WI38 (cell line): ENCODE results near the gene ITPRIPL2.

Experiments
- H3K4me3 ChIP-seq: 2 replicates; pipeline ENCODE4 v1.5.1; 2011; ENCODE audit warnings: low read depth, mild to moderate bottlenecking, control low read depth, low read length
- TF ChIP-seq, protein P1 (sequence below): IDR thresholded peaks from 2 replicates; pipeline ENCODE4 v1.5.1; 2012; ENCODE audit warnings: low read depth, mild to moderate bottlenecking, control low read depth, low read length

Gene ITPRIPL2

DNA sequence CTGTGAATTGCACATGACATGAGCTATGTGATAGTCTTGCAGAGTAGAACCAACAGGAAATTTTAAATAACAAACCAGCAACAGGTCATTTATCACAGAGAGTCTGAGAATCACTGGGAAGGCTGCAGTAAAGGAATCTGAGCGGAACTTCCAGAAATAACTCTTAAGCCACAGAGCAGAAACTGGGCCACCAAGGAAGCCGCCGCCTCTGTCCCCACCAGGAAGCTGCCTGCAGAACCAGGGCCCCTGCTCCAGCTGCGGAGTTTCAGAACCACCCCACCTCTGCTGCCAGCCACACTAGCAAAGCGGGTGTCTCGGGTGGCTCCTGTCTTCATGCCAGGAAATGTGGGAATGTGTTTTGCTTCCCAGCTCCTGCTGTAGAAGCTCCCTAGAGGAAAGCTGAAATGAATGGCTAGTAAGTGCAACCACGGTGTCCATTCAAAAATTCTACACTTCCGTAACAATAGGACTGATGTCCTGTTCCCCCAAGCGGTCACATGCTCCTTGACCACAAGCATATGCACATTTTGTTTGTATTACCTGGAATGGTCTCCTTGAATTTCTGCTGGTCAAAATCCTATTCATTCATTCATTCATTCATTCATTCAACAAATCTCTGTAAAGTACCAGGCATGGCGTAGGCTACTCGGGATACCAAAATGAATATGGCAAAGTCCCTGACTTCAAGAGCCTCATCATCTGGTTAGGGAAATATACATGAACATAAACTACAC is 7.7 kb upstream of the ITPRIPL2 start:
- TF ChIP-seq, protein P1, sequence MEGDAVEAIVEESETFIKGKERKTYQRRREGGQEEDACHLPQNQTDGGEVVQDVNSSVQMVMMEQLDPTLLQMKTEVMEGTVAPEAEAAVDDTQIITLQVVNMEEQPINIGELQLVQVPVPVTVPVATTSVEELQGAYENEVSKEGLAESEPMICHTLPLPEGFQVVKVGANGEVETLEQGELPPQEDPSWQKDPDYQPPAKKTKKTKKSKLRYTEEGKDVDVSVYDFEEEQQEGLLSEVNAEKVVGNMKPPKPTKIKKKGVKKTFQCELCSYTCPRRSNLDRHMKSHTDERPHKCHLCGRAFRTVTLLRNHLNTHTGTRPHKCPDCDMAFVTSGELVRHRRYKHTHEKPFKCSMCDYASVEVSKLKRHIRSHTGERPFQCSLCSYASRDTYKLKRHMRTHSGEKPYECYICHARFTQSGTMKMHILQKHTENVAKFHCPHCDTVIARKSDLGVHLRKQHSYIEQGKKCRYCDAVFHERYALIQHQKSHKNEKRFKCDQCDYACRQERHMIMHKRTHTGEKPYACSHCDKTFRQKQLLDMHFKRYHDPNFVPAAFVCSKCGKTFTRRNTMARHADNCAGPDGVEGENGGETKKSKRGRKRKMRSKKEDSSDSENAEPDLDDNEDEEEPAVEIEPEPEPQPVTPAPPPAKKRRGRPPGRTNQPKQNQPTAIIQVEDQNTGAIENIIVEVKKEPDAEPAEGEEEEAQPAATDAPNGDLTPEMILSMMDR = no peak
- peak overlapping the region; percentile 12; the same call in 1 of the 2 replicates for H3K4me3 ChIP-seq

DNA sequence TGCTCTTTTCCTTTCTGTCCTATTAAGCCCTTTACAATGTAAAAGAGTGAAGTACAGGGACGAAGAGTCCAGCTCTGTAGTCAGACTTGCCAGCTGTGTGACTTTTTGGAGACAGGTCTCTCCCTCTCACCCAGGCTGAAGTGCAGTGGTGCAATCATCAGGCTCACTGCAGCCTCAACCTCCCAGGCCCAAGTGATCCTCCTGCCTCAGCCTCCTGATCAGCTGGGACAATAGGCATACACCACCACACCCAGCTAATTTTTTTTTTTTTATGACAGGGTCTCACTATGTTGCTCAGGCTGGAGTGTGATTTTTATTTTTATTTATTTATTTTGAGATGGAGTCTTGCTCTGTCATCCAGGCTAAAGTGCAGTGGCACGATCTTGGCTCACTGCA is 7.1 kb upstream of the ITPRIPL2 start:
- TF ChIP-seq, protein P1 = no peak
- H3K4me3 ChIP-seq = no peak overlapping the region

DNA sequence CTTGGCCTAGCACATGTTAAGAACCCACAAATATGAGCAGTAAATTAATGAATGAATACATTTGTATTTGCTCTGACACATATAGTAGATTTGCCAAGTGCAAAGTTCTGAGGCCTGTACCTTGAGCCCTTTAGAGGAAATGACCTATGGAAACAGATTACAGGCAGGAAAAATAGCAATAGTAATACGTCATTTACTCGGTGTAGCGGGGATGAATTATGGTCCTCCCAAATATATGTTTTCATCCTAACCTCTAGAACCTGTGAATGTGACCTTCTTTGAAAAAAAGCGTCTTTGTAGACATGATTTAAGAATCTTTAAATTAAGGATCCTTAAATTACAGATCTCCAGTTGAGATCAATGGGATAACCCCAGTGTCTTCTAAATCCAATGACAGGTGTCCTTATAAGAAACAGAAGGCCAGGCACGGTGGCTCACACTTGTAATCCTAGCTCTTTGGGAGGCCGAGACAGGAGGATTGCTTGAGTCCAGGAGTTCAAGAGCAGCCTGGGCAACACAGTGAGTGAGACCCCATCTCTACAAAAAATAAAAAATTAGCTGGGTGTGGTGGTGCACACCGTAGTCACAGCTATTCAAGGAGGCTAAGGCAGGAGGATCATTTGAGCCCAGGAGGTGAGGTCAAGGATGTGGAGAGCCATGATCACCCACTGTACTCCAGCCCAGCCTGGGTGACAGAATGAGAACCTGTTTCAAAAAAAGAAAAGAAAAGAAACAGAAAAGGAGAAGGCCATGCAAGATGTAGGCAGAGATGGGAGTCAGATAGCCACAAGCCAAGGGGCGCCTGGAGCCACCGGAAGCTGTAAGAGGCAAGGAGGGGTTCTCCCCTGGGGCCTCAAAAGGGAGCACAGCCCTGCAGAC is 5.1 kb upstream of the ITPRIPL2 start:
- TF ChIP-seq, protein P1 = no peak
- H3K4me3 ChIP-seq = no peak overlapping the region

DNA sequence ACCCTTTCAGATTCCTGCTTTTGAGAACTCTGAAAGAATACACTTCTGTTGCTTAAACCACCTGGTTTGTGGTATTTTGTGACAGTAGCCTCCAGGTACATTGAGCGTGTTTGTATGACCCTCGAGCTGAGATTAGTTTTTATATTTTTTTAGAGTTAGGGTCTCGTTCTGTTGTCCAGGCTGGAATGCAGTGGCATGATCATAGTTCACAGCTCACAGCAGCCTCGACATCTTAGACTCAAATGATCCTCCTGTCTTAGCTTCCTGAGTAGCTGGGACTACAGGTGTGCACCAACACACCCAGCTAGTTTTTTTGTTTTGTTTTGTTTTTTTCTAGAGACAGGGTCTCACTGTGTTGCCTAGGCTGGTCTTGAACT is 4.5 kb upstream of the ITPRIPL2 start:
- H3K4me3 ChIP-seq = no peak overlapping the region

DNA sequence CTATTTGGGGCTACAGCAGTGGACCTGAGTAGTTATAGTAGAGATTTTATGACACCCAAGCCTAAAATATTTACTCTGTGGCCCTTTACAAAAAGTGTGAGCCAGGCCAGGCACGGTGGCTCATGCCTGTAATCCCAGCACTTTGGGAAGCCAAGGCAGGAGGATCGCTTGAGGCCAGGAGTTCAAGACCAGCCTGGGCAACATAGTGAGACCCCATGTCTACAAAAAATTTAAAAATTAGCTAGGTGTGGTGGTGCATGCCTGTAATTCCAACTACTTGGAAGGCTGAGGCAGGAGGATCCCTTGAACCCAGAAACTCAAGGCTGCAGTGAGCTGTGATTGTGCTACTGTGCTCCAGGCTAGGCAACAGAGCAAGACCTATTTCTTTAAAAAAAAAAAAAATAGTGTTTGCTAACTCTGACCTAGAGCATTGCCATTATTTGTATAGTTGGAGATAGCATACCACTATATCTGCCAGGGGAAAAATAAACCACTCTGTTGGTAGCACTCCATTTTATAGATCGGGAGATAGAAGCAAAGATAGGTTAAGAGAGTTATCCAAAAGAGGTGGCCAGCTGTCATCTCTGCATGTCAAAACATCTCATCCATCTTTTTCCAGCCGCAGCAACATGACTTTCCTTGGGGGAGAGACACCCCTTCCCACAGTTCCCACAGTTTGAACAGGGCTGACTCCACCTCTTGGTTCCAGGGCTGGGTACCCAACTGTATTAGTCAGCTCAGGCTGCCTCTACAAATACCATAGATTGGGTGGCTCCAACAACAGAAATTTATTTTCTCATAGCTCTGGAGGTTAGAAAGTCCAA is 3.0 kb upstream of the ITPRIPL2 start:
- H3K4me3 ChIP-seq = no peak overlapping the region
- TF ChIP-seq, protein P1 = no peak

More for the DNA sequence above, 4.5 kb upstream of the ITPRIPL2 start:
- TF ChIP-seq, protein P1 = no peak

DNA sequence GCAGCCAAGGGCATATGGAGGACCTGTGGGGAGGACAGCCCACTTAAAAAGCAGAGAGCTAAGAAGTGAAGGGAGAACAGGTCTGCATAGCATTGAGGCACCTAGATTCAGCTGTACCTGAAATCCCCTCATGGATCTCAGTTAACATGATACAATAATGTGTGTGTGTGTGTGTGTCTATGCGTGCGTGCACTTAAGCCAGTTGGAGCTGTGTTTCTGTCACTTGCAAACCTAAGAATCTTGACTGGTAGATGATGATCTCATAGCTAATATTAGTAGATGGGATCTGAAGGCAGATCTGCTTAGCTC is 1.7 kb upstream of the ITPRIPL2 start:
- TF ChIP-seq, protein P1 = no peak
- H3K4me3 ChIP-seq = no peak overlapping the region
